ENCODE measurements around the gene AGBL1. TPM values are rescaled to one million over a fixed set of nuclear protein-coding genes. Genes with fewer than 3 reads are reported as not detected.

The AGBL1 gene
- total and polyA plus RNA-seq, 2 experiments from 2014 or later: not detected

- in situ Hi-C loops (cut with MboI): no loop called here
- Histone ChIP-seq H2AFZ (no peak overlapping the region), H3K4me3 (no peak overlapping the region), H3K27me3 (replicated peaks; ENCODE audit: insufficient read depth) (no peaks in the 10 kb centered on the region), H3K9me2 (ENCODE audit: insufficient read depth) (no peaks in the 10 kb centered on the region), H3K79me2 (ENCODE audit: insufficient read depth) (no peaks in the 10 kb centered on the region), H3K27ac (no peak overlapping the region), H3K4me1 (ENCODE audit: insufficient read depth) (no peaks in the 10 kb centered on the region), H3K36me3 (ENCODE audit: low read depth) (no peaks in the 10 kb centered on the region), H3K9me3 (ENCODE audit: low read depth) (no peaks in the 10 kb centered on the region), H3F3A (ENCODE audit: insufficient read depth) (no peaks in the 10 kb centered on the region), H4K20me1 (ENCODE audit: insufficient read depth) (no peaks in the 10 kb centered on the region), H3K9ac (no peak overlapping the region), H3K4me2 (ENCODE audit: unreplicated experiment) (no peak overlapping the region)
- TF ChIP-seq EZH2phosphoT487 (IDR thresholded peaks at IDR 0.05; ENCODE audit: insufficient read depth, low read depth): no peak
- no peak for TF ChIP-seq EZH2 (IDR thresholded peaks at IDR 0.05; ENCODE audit: insufficient read depth, poor library complexity, severe bottlenecking)
- no peak for DNase-seq
- WGBS, 2 experiments (ENCODE audit: low coverage in 1 of 2, low lambda C conversion rate in 2 of 2, missing lambda C conversion rate in 2 of 2): 38 to 40% methylated on average over 9 of the region's 9 CpGs
Measured at GRCh38 chr15:86570738-86571137, 491.1 kb downstream of the AGBL1 start.

GRCh38 chr15:86571873-86572272, 492.2 kb downstream of the AGBL1 start:
- Histone ChIP-seq H3K9me2 (ENCODE audit: insufficient read depth) (no peaks in the 10 kb centered on the region), H3K27me3 (replicated peaks; ENCODE audit: insufficient read depth) (no peaks in the 10 kb centered on the region), H3K36me3 (ENCODE audit: low read depth) (no peaks in the 10 kb centered on the region), H3K4me1 (ENCODE audit: insufficient read depth) (no peaks in the 10 kb centered on the region), H2AFZ (no peak overlapping the region), H3F3A (ENCODE audit: insufficient read depth) (no peaks in the 10 kb centered on the region), H4K20me1 (ENCODE audit: insufficient read depth) (no peaks in the 10 kb centered on the region), H3K4me3 (no peak overlapping the region), H3K9ac (no peak overlapping the region), H3K9me3 (ENCODE audit: low read depth) (no peaks in the 10 kb centered on the region), H3K79me2 (ENCODE audit: insufficient read depth) (no peaks in the 10 kb centered on the region), H3K27ac (no peak overlapping the region), H3K4me2 (ENCODE audit: unreplicated experiment) (no peak overlapping the region)
- in situ Hi-C loops (cut with MboI): no loop called here
- no peak for DNase-seq
- 21 to 28% methylated on average over 11 of the region's 11 CpGs for WGBS, 2 experiments (ENCODE audit: low coverage in 1 of 2, low lambda C conversion rate in 2 of 2, missing lambda C conversion rate in 2 of 2)
- TF ChIP-seq EZH2phosphoT487 (IDR thresholded peaks at IDR 0.05; ENCODE audit: insufficient read depth, low read depth) (no peak), EZH2 (IDR thresholded peaks at IDR 0.05; ENCODE audit: insufficient read depth, poor library complexity, severe bottlenecking) (no peak)

- Histone ChIP-seq H3K9ac (no peak overlapping the region), H2AFZ (no peak overlapping the region), H3K27ac (no peak overlapping the region), H3K9me2 (ENCODE audit: insufficient read depth) (no peaks in the 10 kb centered on the region), H3K9me3 (ENCODE audit: low read depth) (no peaks in the 10 kb centered on the region), H3K79me2 (ENCODE audit: insufficient read depth) (no peaks in the 10 kb centered on the region), H3F3A (ENCODE audit: insufficient read depth) (no peaks in the 10 kb centered on the region), H3K4me3 (no peak overlapping the region), H3K27me3 (replicated peaks; ENCODE audit: insufficient read depth) (no peaks in the 10 kb centered on the region), H3K36me3 (ENCODE audit: low read depth) (no peaks in the 10 kb centered on the region), H4K20me1 (ENCODE audit: insufficient read depth) (no peaks in the 10 kb centered on the region), H3K4me2 (ENCODE audit: unreplicated experiment) (no peak overlapping the region), H3K4me1 (ENCODE audit: insufficient read depth) (no peaks in the 10 kb centered on the region)
- in situ Hi-C loops (cut with MboI): no loop called here
- WGBS, 2 experiments (ENCODE audit: low coverage in 1 of 2, low lambda C conversion rate in 2 of 2, missing lambda C conversion rate in 2 of 2): 43 to 48% methylated on average over 20 to 21 of the region's 21 CpGs
- TF ChIP-seq EZH2 (IDR thresholded peaks at IDR 0.05; ENCODE audit: insufficient read depth, poor library complexity, severe bottlenecking) (no peak), EZH2phosphoT487 (IDR thresholded peaks at IDR 0.05; ENCODE audit: insufficient read depth, low read depth) (no peak)
- DNase-seq: no peak
Measured at GRCh38 chr15:86572368-86572841, 492.7 kb downstream of the AGBL1 start.

GRCh38 chr15:86573476-86573875, 493.8 kb downstream of the AGBL1 start:
- Histone ChIP-seq H3K79me2 (ENCODE audit: insufficient read depth) (no peaks in the 10 kb centered on the region), H3K4me3 (no peak overlapping the region), H2AFZ (no peak overlapping the region), H3K36me3 (ENCODE audit: low read depth) (no peaks in the 10 kb centered on the region), H3K27me3 (replicated peaks; ENCODE audit: insufficient read depth) (no peaks in the 10 kb centered on the region), H3K9me2 (ENCODE audit: insufficient read depth) (no peaks in the 10 kb centered on the region), H3K9ac (no peak overlapping the region), H3K27ac (no peak overlapping the region), H3K9me3 (ENCODE audit: low read depth) (no peaks in the 10 kb centered on the region), H4K20me1 (ENCODE audit: insufficient read depth) (no peaks in the 10 kb centered on the region), H3K4me2 (ENCODE audit: unreplicated experiment) (no peak overlapping the region), H3K4me1 (ENCODE audit: insufficient read depth) (no peaks in the 10 kb centered on the region), H3F3A (ENCODE audit: insufficient read depth) (no peaks in the 10 kb centered on the region)
- DNase-seq: no peak
- TF ChIP-seq EZH2 (IDR thresholded peaks at IDR 0.05; ENCODE audit: insufficient read depth, poor library complexity, severe bottlenecking) (no peak), EZH2phosphoT487 (IDR thresholded peaks at IDR 0.05; ENCODE audit: insufficient read depth, low read depth) (no peak)
- in situ Hi-C loops (cut with MboI): no loop called here
- WGBS, 2 experiments (ENCODE audit: low coverage in 1 of 2, low lambda C conversion rate in 2 of 2, missing lambda C conversion rate in 2 of 2): 32 to 43% methylated on average over 3 of the region's 3 CpGs

GRCh38 chr15:86588413-86588812, 508.7 kb downstream of the AGBL1 start:
- H3K27ac ChIP-seq: no peak overlapping the region
- no peak overlapping the region for H3K4me3 ChIP-seq
- H3K4me1 ChIP-seq (ENCODE audit: insufficient read depth): no peaks in the 10 kb centered on the region
- no peak for TF ChIP-seq EZH2phosphoT487 (IDR thresholded peaks at IDR 0.05; ENCODE audit: insufficient read depth, low read depth)
- no peak for TF ChIP-seq EZH2 (IDR thresholded peaks at IDR 0.05; ENCODE audit: insufficient read depth, poor library complexity, severe bottlenecking)
- no peaks in the 10 kb centered on the region for H3K79me2 ChIP-seq (ENCODE audit: insufficient read depth)
- H3K9me2 ChIP-seq (ENCODE audit: insufficient read depth): no peaks in the 10 kb centered on the region
- no peak for DNase-seq
- peaks cover 2% of the 10 kb centered on the region for H3K9me3 ChIP-seq (ENCODE audit: low read depth)
- no peaks in the 10 kb centered on the region for H4K20me1 ChIP-seq (ENCODE audit: insufficient read depth)
- no peak overlapping the region for H3K4me2 ChIP-seq (ENCODE audit: unreplicated experiment)
- no peak overlapping the region for H3K9ac ChIP-seq
- no peaks in the 10 kb centered on the region for H3F3A ChIP-seq (ENCODE audit: insufficient read depth)
- H3K36me3 ChIP-seq (ENCODE audit: low read depth): no peaks in the 10 kb centered on the region
- 4 to 11% methylated on average over 2 of the region's 2 CpGs for WGBS, 2 experiments (ENCODE audit: low coverage in 1 of 2, low lambda C conversion rate in 2 of 2, missing lambda C conversion rate in 2 of 2)
- H3K27me3 ChIP-seq (replicated peaks; ENCODE audit: insufficient read depth): no peaks in the 10 kb centered on the region
- in situ Hi-C loops (cut with MboI): no loop called here
- H2AFZ ChIP-seq: no peak overlapping the region

Measured in GM23248 (cell line).